ENCODE measurements around the gene CGRRF1. TPM values are rescaled to one million over a fixed set of nuclear protein-coding genes. Genes with fewer than 3 reads are reported as not detected.

Gene CGRRF1
- total RNA-seq, 1 experiment from 2014 or later: 19.1 TPM

- TF ChIP-seq CTCF (conservative IDR thresholded peaks at IDR 0.05): no peak
- Histone ChIP-seq H3K4me1 (ENCODE audit: insufficient read depth, low read length) (peaks cover 3% of the 10 kb centered on the region; the same call in 1 of the 2 replicates), H4K20me1 (ENCODE audit: control insufficient read depth, insufficient read depth, insufficient read length) (no peaks in the 10 kb centered on the region), H2AFZ (ENCODE audit: low read length) (no peak overlapping the region), H2BK20ac (ENCODE audit: low read depth, low read length, poor library complexity, severe bottlenecking) (no peak overlapping the region), H3K79me2 (ENCODE audit: insufficient read depth, low read length) (no peaks in the 10 kb centered on the region), H3K27ac (ENCODE audit: insufficient read length, low read depth, low read length) (no peak overlapping the region), H3K4me2 (ENCODE audit: insufficient read depth, insufficient read length, low read length) (no peak overlapping the region), H2BK15ac (ENCODE audit: low read depth, low read length) (no peak overlapping the region), H3T11ph (ENCODE audit: low read length) (no peak overlapping the region), H4K5ac (ENCODE audit: insufficient read length, low read depth, low read length) (no peak overlapping the region), H2AK5ac (ENCODE audit: insufficient read length, low read length) (no peak overlapping the region), H3K14ac (ENCODE audit: insufficient read depth, low read length) (no peak overlapping the region), H4K8ac (replicated peaks; ENCODE audit: insufficient read length, low read depth, low read length) (no peak overlapping the region), H3K23ac (ENCODE audit: insufficient read length, low read depth, low read length) (no peak overlapping the region), H3K79me1 (ENCODE audit: insufficient read depth, low read depth, low read length, poor library complexity, severe bottlenecking) (no peaks in the 10 kb centered on the region), H3K4ac (ENCODE audit: low read depth, low read length) (no peak overlapping the region), H3K56ac (ENCODE audit: insufficient read length, low read depth, low read length) (no peak overlapping the region), H2BK12ac (ENCODE audit: insufficient read length, low read depth, low read length) (no peak overlapping the region), H3K23me2 (ENCODE audit: insufficient read length, low read depth, low read length, poor library complexity, severe bottlenecking) (no peaks in the 10 kb centered on the region), H3K9me3 (ENCODE audit: control insufficient read depth, low read depth, low read length) (no peaks in the 10 kb centered on the region), H3K9ac (ENCODE audit: extremely low read depth, insufficient read length, low read length) (no peak overlapping the region), H3K18ac (ENCODE audit: insufficient read length, low read depth, low read length) (no peak overlapping the region), H3K27me3 (ENCODE audit: insufficient read depth, low read length) (no peaks in the 10 kb centered on the region), H4K91ac (ENCODE audit: insufficient read length, low read depth, low read length) (no peak overlapping the region), H2BK5ac (ENCODE audit: insufficient read length, low read length) (no peak overlapping the region), H2BK120ac (ENCODE audit: low read depth, low read length, poor library complexity, severe bottlenecking) (no peak overlapping the region)
- Mint-ChIP-seq H3K36me3 (ENCODE audit: insufficient read depth in 1 of 3, low read depth in 3 of 3) (no peaks in the 10 kb centered on the region), H3K4me3 (no peak overlapping the region), H3K27me3 (ENCODE audit: low read depth) (no peaks in the 10 kb centered on the region), H3K27ac (no peak overlapping the region), H3K9me3 (no peaks in the 10 kb centered on the region; a peak in 1 of 5 replicates), H3K4me1 (peaks cover 4 to 5% of the 10 kb centered on the region in 2 experiments)
- no CpG with 5 or more reads among the region's 5 CpGs for WGBS (ENCODE audit: extremely low coverage, insufficient read length, low lambda C conversion rate)
- DNase-seq: no peak
These were observed 38.8 kb downstream of the CGRRF1 start for GRCh38 chr14:54548491-54548890.

Data from H9 (cell line).